ENCODE measurements around the gene F10. TPM values are rescaled to one million over a fixed set of nuclear protein-coding genes. Genes with fewer than 3 reads are reported as not detected.
A peak's percentile ranks its signal among the peaks of the same experiment; 100 is the strongest.

The F10 gene
- total RNA-seq, 1 donor from 2014 or later = 8.9 TPM

DNA sequence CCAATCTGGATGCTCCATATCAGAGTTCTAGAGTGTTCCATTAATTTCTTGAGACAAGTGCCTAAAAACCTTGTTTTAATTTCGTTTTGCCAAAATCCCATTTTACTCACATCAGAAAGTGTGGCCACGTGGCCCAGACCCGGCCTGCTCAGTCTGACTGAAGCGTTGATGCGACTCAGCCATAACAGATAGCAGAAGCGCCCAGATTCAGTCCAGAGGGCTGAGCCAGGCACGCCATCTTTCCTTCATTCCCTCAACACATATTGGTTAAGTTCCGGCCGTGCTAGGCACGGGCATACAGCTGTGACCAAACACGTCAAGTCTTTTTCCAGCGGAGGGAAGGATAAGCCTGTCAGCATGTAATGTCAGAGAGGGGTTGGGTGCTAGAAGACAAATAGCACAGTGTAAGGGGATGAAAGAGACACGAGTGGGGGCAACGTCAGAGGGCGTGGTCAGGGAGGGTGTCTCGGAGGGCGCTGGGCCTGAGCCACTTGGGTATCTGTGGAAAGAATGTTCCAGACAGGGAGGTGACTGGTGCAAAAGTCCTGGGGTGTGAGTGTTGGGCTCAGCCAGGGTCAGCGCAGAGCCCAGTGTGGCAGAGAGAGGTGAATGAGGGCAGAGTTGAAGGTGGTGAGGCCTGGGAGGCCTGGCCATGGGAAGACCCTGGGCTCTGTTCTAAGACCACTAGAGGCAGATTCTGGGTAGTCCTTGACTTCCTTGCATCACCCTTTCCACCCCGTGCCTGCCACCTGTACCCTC is 3.1 kb downstream of the F10 start:
- TF ChIP-seq, protein P1, sequence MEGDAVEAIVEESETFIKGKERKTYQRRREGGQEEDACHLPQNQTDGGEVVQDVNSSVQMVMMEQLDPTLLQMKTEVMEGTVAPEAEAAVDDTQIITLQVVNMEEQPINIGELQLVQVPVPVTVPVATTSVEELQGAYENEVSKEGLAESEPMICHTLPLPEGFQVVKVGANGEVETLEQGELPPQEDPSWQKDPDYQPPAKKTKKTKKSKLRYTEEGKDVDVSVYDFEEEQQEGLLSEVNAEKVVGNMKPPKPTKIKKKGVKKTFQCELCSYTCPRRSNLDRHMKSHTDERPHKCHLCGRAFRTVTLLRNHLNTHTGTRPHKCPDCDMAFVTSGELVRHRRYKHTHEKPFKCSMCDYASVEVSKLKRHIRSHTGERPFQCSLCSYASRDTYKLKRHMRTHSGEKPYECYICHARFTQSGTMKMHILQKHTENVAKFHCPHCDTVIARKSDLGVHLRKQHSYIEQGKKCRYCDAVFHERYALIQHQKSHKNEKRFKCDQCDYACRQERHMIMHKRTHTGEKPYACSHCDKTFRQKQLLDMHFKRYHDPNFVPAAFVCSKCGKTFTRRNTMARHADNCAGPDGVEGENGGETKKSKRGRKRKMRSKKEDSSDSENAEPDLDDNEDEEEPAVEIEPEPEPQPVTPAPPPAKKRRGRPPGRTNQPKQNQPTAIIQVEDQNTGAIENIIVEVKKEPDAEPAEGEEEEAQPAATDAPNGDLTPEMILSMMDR (IDR thresholded peaks at IDR 0.05) = no peak
- H3K4me3 ChIP-seq = no peak overlapping the region
- peak; percentile 34 for DNase-seq
- intact Hi-C loops (cut with DNase I) = no loop called here
- peaks cover 13% of the 10 kb centered on the region for H3K27me3 ChIP-seq (ENCODE audit: low read depth)
- no peaks in the 10 kb centered on the region for H3K4me1 ChIP-seq
- ATAC-seq = no peak
- H3K36me3 ChIP-seq = no peaks in the 10 kb centered on the region
- H3K27ac ChIP-seq = no peak overlapping the region
- H3K9me3 ChIP-seq = no peaks in the 10 kb centered on the region

- no peak for DNase-seq
- Histone ChIP-seq H3K27me3 (ENCODE audit: low read depth) (peaks cover 14% of the 10 kb centered on the region), H3K9me3 (no peaks in the 10 kb centered on the region), H3K36me3 (no peaks in the 10 kb centered on the region), H3K4me3 (no peak overlapping the region), H3K27ac (no peak overlapping the region), H3K4me1 (no peaks in the 10 kb centered on the region)
- intact Hi-C loops (cut with DNase I) = no loop called here
- TF ChIP-seq, protein P1 (IDR thresholded peaks at IDR 0.05) = no peak
- no peak for ATAC-seq
Measured at GRCh38 chr13:113126265-113127150, 3.9 kb downstream of the F10 start.

DNA sequence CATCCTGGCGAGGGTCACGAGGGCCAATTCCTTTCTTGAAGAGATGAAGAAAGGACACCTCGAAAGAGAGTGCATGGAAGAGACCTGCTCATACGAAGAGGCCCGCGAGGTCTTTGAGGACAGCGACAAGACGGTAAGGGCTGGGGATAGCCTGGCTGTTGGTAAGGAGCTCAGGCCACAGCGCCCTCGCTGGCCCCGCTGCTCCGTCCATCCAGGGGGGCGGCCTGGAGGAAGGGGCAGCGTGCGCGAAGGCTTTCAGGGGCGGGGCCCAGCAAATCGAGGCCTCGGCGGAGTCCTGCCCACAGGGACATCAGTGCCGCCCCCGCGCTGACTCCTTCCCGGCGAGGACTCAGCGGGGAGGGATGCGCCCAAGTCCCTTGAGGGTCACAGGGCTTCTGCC is 6.9 kb downstream of the F10 start:
- intact Hi-C loops (cut with DNase I) = no loop called here
- Histone ChIP-seq H3K4me3 (no peak overlapping the region), H3K36me3 (no peaks in the 10 kb centered on the region), H3K27ac (no peak overlapping the region), H3K27me3 (ENCODE audit: low read depth) (peaks cover 19% of the 10 kb centered on the region), H3K9me3 (no peaks in the 10 kb centered on the region), H3K4me1 (no peaks in the 10 kb centered on the region)
- TF ChIP-seq, protein P1 (IDR thresholded peaks at IDR 0.05) = no peak
- DNase-seq (peak; percentile 41), ATAC-seq (no peak)

- DNase-seq = peak; percentile 45
- H3K4me3 ChIP-seq = no peak overlapping the region
- peak in 1 of 2 donors; percentile 55 for ATAC-seq
Measured at GRCh38 chr13:113129921-113130750, 7.5 kb downstream of the F10 start.

More at GRCh38 chr13:113129921-113130750, 7.5 kb downstream of the F10 start:
- Histone ChIP-seq H3K9me3 (no peaks in the 10 kb centered on the region), H3K27ac (no peak overlapping the region), H3K4me1 (no peaks in the 10 kb centered on the region), H3K36me3 (no peaks in the 10 kb centered on the region), H3K27me3 (ENCODE audit: low read depth) (peaks cover 19% of the 10 kb centered on the region)
- TF ChIP-seq, protein P1 (IDR thresholded peaks at IDR 0.05) = no peak
- intact Hi-C loops (cut with DNase I) = no loop called here
